GM15510 (cell line): ENCODE data around the gene C1orf232.

Source experiments
- POLR2A ChIP-seq: IDR thresholded peaks from 3 replicates; pipeline ENCODE4 v1.6.1; 2011; ENCODE audit warnings: borderline replicate concordance; ENCODE audit not compliant: insufficient read length; ENCODE audit errors: extremely low read depth

Gene C1orf232

DNA sequence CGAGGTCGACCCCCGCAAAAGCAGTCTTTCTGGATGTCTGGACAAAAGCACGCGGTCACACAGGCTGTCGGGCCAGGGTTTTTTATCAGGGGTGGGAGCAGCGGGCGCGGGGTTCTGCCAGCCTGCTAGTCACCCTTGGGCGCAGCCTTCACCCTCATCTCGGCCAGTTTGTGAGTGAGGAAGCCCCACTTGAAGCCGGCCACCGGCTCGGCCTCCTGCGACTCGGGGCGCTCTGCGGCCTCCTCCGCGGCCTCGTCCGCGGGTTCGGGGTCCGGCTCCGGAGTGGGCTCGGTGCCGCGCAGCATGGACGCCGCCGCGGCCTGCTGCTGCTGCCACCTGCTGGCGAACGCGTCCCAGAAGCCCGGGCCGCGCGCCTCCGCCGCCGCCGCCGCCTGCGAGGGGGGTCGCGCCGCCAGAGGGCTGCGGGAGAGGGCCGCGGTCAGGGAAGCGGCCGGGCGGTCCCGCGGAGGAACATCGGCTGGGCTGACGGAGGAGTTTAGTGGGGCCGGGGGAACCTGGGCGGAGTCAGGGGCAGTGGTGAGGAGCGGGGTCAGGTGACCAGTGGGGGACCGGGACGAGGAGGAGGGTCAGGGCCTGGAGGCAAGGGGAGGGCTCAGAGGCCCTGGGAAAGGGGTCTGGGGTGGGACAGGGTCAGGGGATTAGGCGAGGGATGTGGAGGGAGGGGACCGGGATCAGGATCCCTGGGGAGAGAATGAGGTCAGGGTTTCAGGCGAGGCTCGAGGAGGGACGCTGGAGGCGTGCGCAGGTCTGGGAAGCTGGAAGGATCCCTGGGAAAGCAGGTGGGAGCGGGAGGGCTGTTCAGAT lies 4.5 kb downstream of the C1orf232 start:
- TF ChIP-seq POLR2A: no peak

DNA sequence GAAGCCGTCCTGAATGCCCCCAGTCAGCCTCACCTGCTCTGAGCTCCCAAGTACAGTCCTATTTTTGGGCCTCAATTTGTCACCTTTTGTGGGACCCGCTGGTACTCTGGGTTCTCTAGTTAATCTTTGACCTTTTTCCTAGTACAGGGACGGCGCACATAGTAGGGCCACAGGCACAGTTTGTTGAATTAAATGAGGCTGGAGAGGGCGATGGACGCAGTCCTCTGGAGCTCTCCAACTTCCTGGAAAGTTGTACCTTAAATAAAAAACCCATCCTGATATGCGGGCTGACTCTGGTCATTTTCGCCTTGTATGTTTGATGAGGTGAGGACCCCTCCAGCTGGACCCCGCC lies 5.1 kb downstream of the C1orf232 start:
- TF ChIP-seq POLR2A: no peak

DNA sequence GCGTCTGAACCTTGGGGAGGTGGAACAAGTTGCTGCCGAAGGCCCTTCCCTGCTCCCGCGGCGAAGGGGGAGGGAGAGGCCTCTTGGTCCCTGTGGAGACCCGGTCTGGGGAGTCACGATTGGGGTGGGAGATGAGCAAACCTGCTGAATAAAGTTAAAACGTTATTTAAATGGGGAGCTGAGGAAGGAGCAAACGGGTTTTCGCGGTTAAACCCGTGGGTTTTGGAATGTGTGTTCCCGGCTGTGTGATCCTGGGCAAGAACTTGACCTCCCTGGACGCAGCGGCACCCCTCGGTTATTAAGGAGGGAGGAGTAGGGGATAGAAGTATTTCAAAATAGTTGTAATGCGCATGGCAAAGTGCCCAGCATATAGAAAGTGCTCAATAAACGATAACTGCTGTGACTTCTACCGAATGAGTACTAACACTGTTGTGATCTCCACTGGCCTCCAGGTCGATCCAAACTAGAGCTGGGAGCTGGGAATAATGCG lies 6.5 kb downstream of the C1orf232 start:
- TF ChIP-seq POLR2A: no peak

DNA sequence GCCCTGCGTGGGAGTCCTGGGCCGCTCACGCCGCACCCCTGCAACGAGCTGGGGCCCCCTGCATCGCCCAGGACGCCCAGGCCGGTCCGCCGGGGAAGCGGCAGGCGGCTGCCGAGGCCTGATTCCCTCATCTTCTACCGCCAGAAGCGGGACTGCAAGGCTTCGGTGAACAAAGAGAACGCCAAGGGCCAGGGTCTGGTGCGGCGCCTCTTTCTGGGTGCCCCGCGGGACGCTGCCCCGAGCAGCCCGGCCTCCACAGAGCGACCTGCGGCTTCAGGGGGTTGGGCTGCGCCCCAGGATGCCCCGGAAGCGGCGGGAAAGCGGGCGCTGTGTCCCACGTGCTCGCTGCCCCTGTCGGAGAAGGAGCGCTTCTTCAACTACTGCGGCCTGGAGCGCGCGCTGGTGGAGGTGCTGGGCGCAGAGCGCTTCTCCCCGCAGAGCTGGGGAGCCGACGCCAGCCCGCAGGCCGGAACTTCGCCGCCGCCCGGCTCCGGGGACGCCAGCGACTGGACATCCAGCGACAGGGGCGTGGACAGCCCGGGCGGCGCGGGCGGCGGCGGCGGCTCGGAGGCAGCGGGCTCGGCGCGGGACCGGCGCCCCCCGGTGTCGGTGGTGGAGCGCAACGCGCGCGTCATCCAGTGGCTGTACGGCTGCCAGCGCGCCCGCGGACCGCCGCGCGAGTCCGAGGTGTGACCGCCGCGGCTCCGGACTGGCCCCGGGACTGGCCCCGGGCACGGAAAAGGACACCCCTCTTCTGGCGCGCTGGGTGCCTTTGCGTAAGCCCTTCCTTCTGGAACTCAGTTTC lies 7.1 kb downstream of the C1orf232 start:
- TF ChIP-seq POLR2A: no peak

DNA sequence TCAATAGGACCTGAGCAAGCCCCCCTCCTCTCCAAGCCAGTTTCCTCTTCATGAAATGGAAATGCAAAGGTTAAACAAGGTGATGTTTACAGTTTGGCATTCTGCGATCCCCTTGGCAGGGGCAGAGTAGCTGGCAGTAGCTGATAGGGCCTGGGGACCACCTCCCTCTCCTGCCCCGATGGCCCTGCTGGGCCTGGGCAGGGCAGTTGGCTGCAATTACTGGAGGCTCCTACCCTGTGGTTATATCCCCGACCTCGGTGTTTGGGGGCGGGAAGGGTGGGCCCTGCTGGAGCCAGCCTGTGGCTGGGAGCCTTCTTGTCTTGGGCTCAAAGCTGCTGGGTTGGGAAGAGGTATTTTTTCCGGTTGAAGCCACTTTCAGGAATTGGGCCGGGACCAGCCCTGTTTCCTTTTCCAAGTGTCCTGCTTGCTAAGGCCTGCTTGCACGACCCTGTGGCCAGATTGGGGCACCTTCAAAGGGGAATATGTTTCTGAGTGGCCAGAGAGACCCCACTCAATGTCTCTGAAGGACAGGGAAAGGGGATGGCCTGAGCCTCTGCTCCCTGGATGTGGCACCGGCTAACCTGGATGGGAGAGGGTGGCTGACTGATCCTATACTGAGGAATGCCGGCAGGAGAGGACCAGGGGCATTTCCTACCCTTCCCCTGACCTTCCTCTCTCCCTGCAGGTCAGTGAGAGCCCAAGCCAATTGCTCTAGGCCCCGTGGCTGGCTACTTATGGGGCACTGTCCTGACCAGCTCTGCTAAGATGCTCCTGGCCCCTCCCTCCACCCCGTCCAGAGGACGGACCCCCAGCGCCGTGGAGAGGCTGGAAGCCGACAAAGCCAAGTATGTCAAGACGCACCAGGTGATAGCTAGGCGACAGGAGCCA lies 8.0 kb downstream of the C1orf232 start:
- no peak for TF ChIP-seq POLR2A

DNA sequence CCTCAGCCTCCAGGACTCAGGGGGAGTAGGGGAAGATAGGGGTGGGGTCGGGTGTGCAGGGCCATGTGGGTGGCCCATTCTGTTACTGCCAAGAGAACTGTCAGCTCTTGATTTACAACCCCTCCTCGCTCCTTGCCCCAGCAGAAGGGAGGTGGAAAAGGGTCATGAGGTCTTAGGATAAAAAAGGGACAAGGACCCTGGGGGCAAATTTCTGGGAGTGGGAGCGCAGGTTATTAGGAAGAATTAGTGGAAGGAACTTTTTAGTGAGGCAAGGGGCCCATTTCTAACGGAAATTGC lies 9.1 kb downstream of the C1orf232 start:
- no peak for TF ChIP-seq POLR2A

DNA sequence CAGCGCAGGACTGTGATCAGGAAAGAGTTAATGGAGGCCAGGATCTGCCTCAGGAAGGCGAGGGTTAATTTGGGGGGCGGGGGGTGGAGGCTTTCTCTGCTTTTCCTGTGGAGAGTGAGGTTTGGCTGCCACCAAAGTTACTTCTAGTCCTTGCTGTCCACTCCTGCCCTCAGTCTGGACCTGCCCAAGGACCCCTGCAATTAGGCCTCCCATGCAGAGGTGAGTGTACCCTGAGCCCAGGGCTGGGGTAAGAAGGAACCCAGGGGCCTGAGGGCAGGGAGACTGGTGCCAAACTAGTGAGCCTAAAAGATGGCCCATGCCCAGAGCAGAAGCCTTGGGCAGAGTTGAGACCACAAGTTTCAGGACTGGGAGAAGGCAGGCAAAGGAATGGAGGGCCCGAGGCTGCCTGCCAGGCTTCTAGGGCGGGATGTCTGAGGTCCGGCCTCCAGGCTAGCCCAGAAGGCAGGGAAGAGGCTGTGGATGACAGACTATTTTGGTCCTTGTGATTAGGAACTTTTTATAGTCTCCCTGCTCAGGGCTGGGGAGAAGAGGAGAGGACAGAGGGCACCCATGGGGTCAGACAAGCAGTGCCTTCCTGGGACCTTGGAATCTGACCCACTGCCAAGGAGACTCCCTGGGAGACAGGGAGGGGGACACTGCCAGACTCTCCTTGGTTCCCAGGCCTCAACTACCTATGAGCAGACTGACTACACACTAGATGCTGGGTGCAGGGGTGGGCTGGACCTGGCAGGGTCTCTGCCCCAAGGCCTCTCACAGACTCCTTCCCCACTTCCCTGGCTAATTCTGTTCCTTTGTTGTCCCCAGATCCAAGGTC lies 9.6 kb downstream of the C1orf232 start, which contains the start of gene FAM110D:
FAM110D (plus strand) TSS at position 172 of the 835 bp plus-strand sequence. CDS start 2,213 bp downstream, outside the sequence.
- TF ChIP-seq POLR2A: no peak

DNA sequence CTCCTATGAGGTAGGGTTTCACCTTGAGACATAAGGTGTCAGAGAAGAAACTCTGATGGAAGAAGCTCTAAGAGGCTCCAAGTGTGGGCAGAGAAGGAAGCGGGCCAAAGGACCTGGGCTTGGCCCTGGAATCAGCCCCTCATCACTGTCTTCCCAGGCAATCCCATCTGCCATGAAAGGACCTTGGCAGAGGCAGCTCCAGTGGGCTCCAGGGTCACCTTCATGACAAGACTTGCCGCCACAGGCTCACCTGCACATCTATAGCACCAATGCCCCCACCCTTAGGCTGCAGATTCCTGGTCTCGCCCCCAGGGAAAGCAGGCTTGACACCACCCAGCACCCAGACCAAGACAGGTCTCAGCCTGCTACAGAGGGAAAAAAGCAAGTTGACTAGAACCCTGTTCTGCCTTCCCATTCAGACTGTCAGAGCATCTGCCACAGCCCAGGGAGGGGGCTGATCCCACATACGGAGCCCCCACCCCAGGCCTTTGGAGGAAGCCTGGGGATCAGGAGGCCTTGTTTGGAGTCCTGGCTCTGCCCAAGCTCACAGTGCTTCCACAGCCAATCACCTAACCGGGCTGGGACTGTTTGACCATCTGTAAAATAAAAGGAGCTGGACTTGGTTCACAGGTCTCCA lies 10.4 kb downstream of the C1orf232 start:
- TF ChIP-seq POLR2A: no peak

DNA sequence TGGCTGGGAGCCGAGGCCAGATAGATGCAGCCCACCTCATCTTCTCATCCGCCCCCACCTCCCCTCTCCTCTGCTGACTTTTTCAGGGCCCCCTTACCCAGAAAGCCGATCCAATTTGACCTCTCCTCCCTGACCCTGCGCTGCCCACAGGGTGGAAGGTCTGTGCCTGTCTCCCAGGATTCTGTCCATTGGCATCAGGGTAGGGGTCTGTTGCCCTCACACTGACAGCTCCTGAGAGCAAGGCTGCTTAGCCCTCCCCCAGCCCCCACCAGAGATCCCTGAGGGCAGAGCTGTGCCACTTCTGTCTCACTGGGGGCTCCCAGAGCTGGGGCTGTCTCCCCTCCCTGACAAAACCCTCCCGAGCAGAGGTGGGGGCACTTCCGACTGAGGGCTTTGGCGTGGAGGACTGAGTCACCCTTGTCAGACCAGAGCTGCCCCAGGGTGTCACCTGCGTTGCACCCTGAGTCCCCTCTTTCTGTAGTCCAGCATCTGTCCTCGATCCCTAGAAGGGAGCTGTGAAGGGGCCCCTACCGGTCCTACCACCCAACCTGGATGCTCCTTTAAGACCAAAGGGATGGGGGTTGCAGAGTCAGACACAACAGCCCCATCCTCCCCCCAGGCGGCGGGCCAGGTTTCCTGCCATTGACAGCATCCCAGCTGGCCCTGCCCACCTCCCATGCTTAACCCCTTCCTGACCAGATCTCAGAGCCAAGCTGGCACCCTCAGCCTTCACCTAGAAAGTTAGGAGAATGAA lies 12.3 kb downstream of the C1orf232 start:
- no peak for TF ChIP-seq POLR2A

DNA sequence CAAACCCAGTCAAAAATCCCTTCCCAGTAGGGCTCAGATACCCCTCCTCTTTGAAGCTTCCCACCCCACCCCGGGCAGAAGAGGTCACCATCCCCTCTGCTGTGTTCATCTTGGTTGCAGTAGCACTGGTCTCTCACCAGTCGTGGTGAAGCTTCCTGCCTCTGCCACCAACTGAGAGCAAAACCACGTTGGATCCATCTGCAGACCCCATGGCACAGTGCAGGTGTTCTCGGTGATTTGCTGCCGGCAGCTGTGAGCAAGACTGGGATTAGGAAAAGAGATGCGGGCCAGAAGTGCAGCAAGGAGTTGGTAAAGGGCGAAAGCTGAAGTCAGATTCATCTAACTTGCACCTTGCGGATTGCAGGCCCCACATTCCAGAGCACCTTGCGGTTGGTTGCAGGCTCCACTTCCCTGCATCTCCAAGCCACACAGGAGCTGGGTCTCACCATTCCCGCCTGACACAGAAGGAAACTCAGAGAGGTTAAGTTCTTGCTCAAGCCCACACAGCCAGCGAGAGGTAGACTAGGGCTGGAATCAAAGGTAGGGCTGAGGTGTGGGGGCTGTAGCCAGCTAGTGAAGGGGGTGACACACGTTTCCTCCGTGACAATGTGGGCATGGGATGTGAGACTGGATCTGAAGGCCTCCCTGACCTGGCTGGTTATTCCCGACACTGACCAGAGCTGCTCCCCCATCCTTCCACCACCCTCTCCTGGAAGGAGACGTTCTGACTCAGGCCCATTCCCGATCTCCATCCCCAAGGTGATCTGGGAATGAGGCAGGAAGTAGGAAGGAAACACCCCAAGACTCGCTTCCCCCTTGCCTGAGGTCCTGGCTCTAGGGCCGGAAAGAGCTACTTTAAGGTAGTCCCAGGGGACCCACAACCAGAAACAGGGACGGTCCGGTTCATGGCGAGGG lies 13.1 kb downstream of the C1orf232 start:
- TF ChIP-seq POLR2A: no peak

DNA sequence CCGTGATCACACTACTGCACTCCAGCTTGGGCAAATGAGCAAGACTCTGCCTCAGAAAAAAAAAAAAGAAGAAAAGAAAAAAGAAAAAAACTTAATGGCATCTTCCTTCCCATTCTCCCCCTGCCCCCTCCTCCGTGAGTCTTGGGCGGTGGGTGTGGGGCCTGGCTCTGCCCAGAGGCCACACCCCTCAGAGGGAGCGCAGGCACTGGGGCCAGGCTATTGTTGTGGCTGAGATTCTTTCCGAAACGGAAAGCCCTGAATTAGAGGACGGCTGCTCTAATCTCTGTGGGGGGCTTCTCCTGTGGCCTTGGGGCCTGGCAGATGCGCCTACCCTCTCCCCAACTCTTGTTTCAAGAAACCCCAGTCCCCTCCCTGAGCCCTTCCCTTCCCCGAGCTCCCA lies 14.0 kb downstream of the C1orf232 start:
- no peak for TF ChIP-seq POLR2A

DNA sequence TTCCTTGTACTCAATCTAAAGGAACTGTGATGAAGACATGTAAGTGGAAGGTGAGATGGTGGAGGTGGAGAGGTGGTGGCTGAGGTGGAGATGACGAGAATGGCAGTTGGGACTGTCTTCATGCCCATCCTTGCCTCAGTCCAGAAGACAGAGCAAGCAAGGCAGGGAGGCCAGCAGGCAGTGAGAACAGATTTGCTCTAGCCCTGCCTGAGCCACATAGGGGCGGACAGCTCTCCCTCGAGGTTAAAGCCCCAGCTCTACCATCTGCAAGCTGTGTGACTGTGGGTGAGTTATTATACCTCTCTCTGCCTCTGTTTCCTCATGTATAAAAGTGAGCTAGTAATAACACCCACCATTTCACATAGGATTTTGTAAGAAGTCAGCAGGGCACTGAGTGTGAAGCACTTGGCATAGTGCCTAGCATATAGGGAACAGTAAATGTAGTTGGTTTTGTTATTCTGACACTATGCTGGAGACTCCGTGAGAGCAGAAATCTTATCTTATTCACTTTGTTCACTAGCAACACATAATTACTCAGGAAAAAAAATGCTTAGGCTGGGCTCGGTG lies 14.7 kb downstream of the C1orf232 start:
- TF ChIP-seq POLR2A: no peak

DNA sequence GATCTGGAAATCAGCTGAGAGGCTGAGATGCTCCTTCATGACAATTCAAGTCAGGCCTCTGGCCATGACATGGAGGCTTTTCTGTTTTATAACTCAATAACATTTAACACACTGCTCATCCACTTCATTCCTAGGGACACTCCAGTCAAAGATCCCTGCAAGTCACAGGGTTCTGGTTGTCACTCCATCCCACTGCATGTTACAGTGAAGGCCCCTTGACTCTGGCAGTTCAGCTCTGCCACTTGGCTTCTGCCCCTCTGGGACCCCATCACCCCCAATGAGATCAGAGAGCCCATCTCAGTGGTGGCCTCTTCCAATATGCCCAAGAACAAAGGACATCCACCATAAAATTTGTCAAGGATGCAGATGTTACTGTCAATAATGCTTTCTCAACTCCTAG lies 19.9 kb downstream of the C1orf232 start:
- no peak for TF ChIP-seq POLR2A
